Sciatic nerve (tissue), 2 donors: ENCODE data around the gene ATG2A. TPM values are rescaled to one million over a fixed set of nuclear protein-coding genes. Genes with fewer than 3 reads are reported as not detected.

Experiments
- ATAC-seq: fragments of 200-7000 bp; cut with Tn5 transposase; one replicate; pipeline ENCODE4 v1.9.1; 2020; ENCODE audit warnings: mild to moderate bottlenecking, moderate library complexity
- DNase-seq: peaks from one replicate; pipeline ENCODE4 v3.0.0-alpha.2; 2020; ENCODE audit warnings: low spot score
- intact Hi-C: fragments of 100-400 bp; cut with DNase I; formaldehyde crosslinking; loops from one replicate; pipeline ENCODE4 v1.14.2; 2022
- total RNA-seq: library from RNA; stranded (reverse); fragmentation: NEBNext Ultra II Directional; extraction: Animal tissue kit (Norgen Biotek cat#: 25700); gene quantifications from one replicate; pipeline ENCODE4 v1.2.1, GENCODE V29; 2021
- donor health status: DM: no; HTN: no; CAD: no.
- donor health status: DM: no; HTN: no; CAD: no.

Gene ATG2A
- total RNA-seq, 1 donor from 2014 or later = 28.0 TPM

GRCh38 chr11:64910451-64911093 lies 6.4 kb downstream of the ATG2A start:
- no peak for ATAC-seq
- DNase-seq = no peak
- intact Hi-C loops = loop anchor here (10.0 kb wide), 1 partner anchor 104 kb away; the partner anchor contains the start of gene ARL2

GRCh38 chr11:64909653-64910343 lies 7.2 kb downstream of the ATG2A start:
- intact Hi-C loops = loop anchor here (10.0 kb wide), 1 partner anchor 105 kb away; the partner anchor contains the start of gene ARL2
- no peak for ATAC-seq
- no peak for DNase-seq

- intact Hi-C loops = no loop called here
Observed at GRCh38 chr11:64908766-64909165, 8.2 kb downstream of the ATG2A start.

GRCh38 chr11:64906314-64906635 lies 10.7 kb downstream of the ATG2A start:
- no peak for DNase-seq
- intact Hi-C loops = no loop called here
- ATAC-seq = no peak

More at GRCh38 chr11:64908766-64909165, 8.2 kb downstream of the ATG2A start:
- DNase-seq (no peak), ATAC-seq (no peak)

GRCh38 chr11:64905516-64906313 lies 11.3 kb downstream of the ATG2A start:
- ATAC-seq (no peak), DNase-seq (no peak)
- intact Hi-C loops = no loop called here

- no peak for DNase-seq
- no peak for ATAC-seq
- intact Hi-C loops = no loop called here
Observed at GRCh38 chr11:64903291-64903833, 13.6 kb downstream of the ATG2A start.

- no peak for ATAC-seq
- DNase-seq = no peak
- intact Hi-C loops = no loop called here
Observed at GRCh38 chr11:64902102-64902900, 14.7 kb downstream of the ATG2A start.

- no peak for ATAC-seq
- DNase-seq = no peak
- intact Hi-C loops = no loop called here
Observed at GRCh38 chr11:64900774-64901173, 16.2 kb downstream of the ATG2A start.

- intact Hi-C loops = no loop called here
- DNase-seq (no peak), ATAC-seq (no peak)
Observed at GRCh38 chr11:64900263-64900678, 16.7 kb downstream of the ATG2A start.

GRCh38 chr11:64898541-64898940 lies 18.5 kb downstream of the ATG2A start:
- intact Hi-C loops = no loop called here
- no peak for DNase-seq
- ATAC-seq = no peak

GRCh38 chr11:64898076-64898445 lies 18.9 kb downstream of the ATG2A start:
- intact Hi-C loops = no loop called here
- ATAC-seq (no peak), DNase-seq (no peak)

- ATAC-seq = no peak
- intact Hi-C loops = no loop called here
Observed at GRCh38 chr11:64897381-64898075, 19.5 kb downstream of the ATG2A start.

GRCh38 chr11:64896448-64897022 lies 20.5 kb downstream of the ATG2A start:
- intact Hi-C loops = no loop called here
- ATAC-seq = no peak
- DNase-seq = no peak

More at GRCh38 chr11:64897381-64898075, 19.5 kb downstream of the ATG2A start:
- no peak for DNase-seq

GRCh38 chr11:64894812-64895452 lies 22.1 kb downstream of the ATG2A start:
- peak; percentile 9 for ATAC-seq
- DNase-seq = no peak
- intact Hi-C loops = loop anchor here (5.0 kb wide), 1 partner anchor 48 kb away; no protein-coding TSS in a partner anchor

GRCh38 chr11:64894070-64894811 lies 22.8 kb downstream of the ATG2A start:
- peak; percentile 83 for ATAC-seq
- intact Hi-C loops = loop anchor here (5.0 kb wide), 1 partner anchor 47 kb away; no protein-coding TSS in a partner anchor
- DNase-seq = peak; percentile 93

GRCh38 chr11:64893194-64894069 lies 23.6 kb downstream of the ATG2A start:
- intact Hi-C loops = loop anchor here (5.0 kb wide), 1 partner anchor 46 kb away; no protein-coding TSS in a partner anchor
- no peak for ATAC-seq
- no peak for DNase-seq
